HCT116 (cell line): ENCODE data around the gene TNNT2.

Experiments used
- CBX3 ChIP-seq: IDR thresholded peaks from 2 replicates; pipeline ENCODE4 v1.6.1; 2012; ENCODE audit warnings: low read depth
- CEBPB ChIP-seq: IDR thresholded peaks from 2 replicates; pipeline ENCODE4 v1.6.1; 2012; ENCODE audit warnings: low read depth
- CTCF ChIP-seq, 3 experiments: fragments of 200-600 bp in 1 of 3; sonication (generic) in 1 of 3; IDR thresholded peaks in 2 of 3; conservative IDR thresholded peaks in 1 of 3; 2 replicates each; pipeline ENCODE4 v1.5.1; 2012 to 2017; ENCODE audit warnings: low read depth in 2 of 3, low read length in 2 of 3, antibody characterized with exemption in 1 of 3, borderline replicate concordance in 1 of 3, control low read depth in 1 of 3, mild to moderate bottlenecking in 1 of 3, mixed read lengths in 1 of 3, mixed run types in 1 of 3, moderate library complexity in 1 of 3; ENCODE audit not compliant: insufficient read depth in 1 of 3
- EZH2 ChIP-seq: fragments of 200-600 bp; sonication (generic); IDR thresholded peaks from 2 replicates; pipeline ENCODE4 v1.6.1; 2017; ENCODE audit warnings: antibody characterized with exemption, mixed run types
- EZH2phosphoT487 ChIP-seq: fragments of 200-600 bp; IDR thresholded peaks from 2 replicates; pipeline ENCODE4 v1.6.1; 2018; ENCODE audit warnings: antibody characterized with exemption, borderline replicate concordance
- FOSL1 ChIP-seq: IDR thresholded peaks from 2 replicates; pipeline ENCODE4 v1.6.1; 2012; ENCODE audit warnings: low read depth
- POLR2A ChIP-seq: IDR thresholded peaks from 2 replicates; pipeline ENCODE4 v1.7.0; 2011; ENCODE audit warnings: borderline replicate concordance; ENCODE audit not compliant: insufficient read depth, insufficient read length; ENCODE audit errors: extremely low read depth
- POLR2AphosphoS5 ChIP-seq: IDR thresholded peaks from 2 replicates; pipeline ENCODE4 v1.6.1; 2011; ENCODE audit warnings: mild to moderate bottlenecking, low read depth, low read length, moderate library complexity
- SP1 ChIP-seq: IDR thresholded peaks from 2 replicates; pipeline ENCODE4 v1.6.1; 2012; ENCODE audit warnings: low read depth
- TCF7L2 ChIP-seq: IDR thresholded peaks from 2 replicates; pipeline ENCODE4 v1.7.0; 2011; ENCODE audit warnings: borderline replicate concordance, inconsistent platforms; ENCODE audit not compliant: insufficient read depth, insufficient read length; ENCODE audit errors: extremely low read depth
- YY1 ChIP-seq: IDR thresholded peaks from 2 replicates; pipeline ENCODE4 v1.6.1; 2011; ENCODE audit warnings: low read length, low read depth, moderate library complexity, mild to moderate bottlenecking; ENCODE audit not compliant: insufficient replicate concordance; ENCODE audit errors: extremely low read depth
- ZFX ChIP-seq: fragments of 450-650 bp; IDR thresholded peaks from 2 replicates; pipeline ENCODE4 v1.6.1; 2017

GRCh38 chr1:201399352-201400126 lies 22.1 kb upstream of the TNNT2 start:
- TF ChIP-seq CTCF (IDR thresholded peaks at IDR 0.05 in 2 of 3, conservative IDR thresholded peaks at IDR 0.05 in 1 of 3; ENCODE audit: borderline replicate concordance in 1 of 3, insufficient read depth in 1 of 3, low read depth in 2 of 3, low read length in 2 of 3) (no peak), EZH2 (no peak), CBX3 (no peak), POLR2AphosphoS5 (peak; percentile 74), POLR2A (peak; percentile 73), TCF7L2 (peak; percentile 30), SP1 (no peak), CEBPB (no peak), ZFX (peak; percentile 89), YY1 (peak; percentile 75), FOSL1 (no peak), EZH2phosphoT487 (no peak)
